T-cell (primary cell): ENCODE results near the gene BZW2. TPM values are rescaled to one million over a fixed set of nuclear protein-coding genes. Genes with fewer than 3 reads are reported as not detected.

Experiments
- ATAC-seq, 4 experiments: fragments of 200-7000 bp in 3 of 4; fragments of 150-1000 bp in 1 of 4; cut with Tn5 transposase; replicated peaks in 1 of 4; 1 replicate in 3 of 4; 2 replicates in 1 of 4; pipeline ENCODE4 v1.10.0; 2021; ENCODE audit warnings: moderate library complexity in 3 of 4, mild to moderate bottlenecking in 2 of 4, moderate number of reproducible peaks in 1 of 4
- CTCF ChIA-PET, 2 donors: fragments of 300-600 bp; sonication (Branson Sonifier 250); formaldehyde crosslinking; loops; one replicate each; lab custom pipeline; 2022; ENCODE audit warnings: antibody characterized with exemption in 2 of 2; lab: Charles Lee
- POLR2A ChIA-PET, 2 donors: fragments of 300-600 bp; sonication (Branson Sonifier 250); formaldehyde crosslinking; loops; one replicate each; lab custom pipeline; 2022; ENCODE audit warnings: antibody characterized with exemption in 2 of 2; lab: Charles Lee
- DNase-seq, 35 experiments: peaks; one replicate each; pipeline versions ENCODE4 v3.0.0 to v3.0.0-alpha.2; 2013 to 2023
- H3K27ac ChIP-seq: one replicate; pipeline ENCODE4 v1.5.1; 2013; ENCODE audit warnings: low read length
- H3K27me3 ChIP-seq, 2 experiments: replicated peaks in 1 of 2; 1 replicate in 1 of 2; 2 replicates in 1 of 2; pipeline versions ENCODE4 v1.6.1 to v1.7.0; 2013; ENCODE audit warnings: low read length in 1 of 2, mixed read lengths in 1 of 2; ENCODE audit not compliant: control insufficient read depth in 2 of 2, insufficient read depth in 2 of 2; ENCODE audit errors: extremely low read depth in 1 of 2
- H3K36me3 ChIP-seq, 2 donors: 1 replicate in 1 of 2; 2 replicates in 1 of 2; pipeline versions ENCODE4 v1.6.1 to v1.7.0; 2013; ENCODE audit warnings: low read length in 1 of 2; ENCODE audit not compliant: control insufficient read depth in 2 of 2, insufficient read depth in 1 of 2; ENCODE audit errors: extremely low read depth in 1 of 2
- H3K4me1 ChIP-seq, 2 experiments: 1 replicate in 1 of 2; 2 replicates in 1 of 2; pipeline versions ENCODE4 v1.6.1 to v1.7.0; 2013; ENCODE audit warnings: low read length in 2 of 2, mixed read lengths in 1 of 2; ENCODE audit not compliant: insufficient read depth in 2 of 2, control insufficient read depth in 1 of 2; ENCODE audit errors: extremely low read depth in 1 of 2
- H3K4me3 ChIP-seq, 2 donors: 1 replicate in 1 of 2; 2 replicates in 1 of 2; pipeline versions ENCODE4 v1.5.1 to v1.7.0; 2013; ENCODE audit warnings: mild to moderate bottlenecking in 2 of 2, low read length in 1 of 2, moderate library complexity in 1 of 2; ENCODE audit not compliant: control insufficient read depth in 1 of 2; ENCODE audit errors: extremely low read depth in 1 of 2
- H3K9me3 ChIP-seq: 2 replicates; pipeline ENCODE4 v1.7.0; 2013
- H3K27ac Mint-ChIP-seq, 2 donors: one replicate each; pipeline ENCODE4 v1.8.0; 2020 to 2021; ENCODE audit warnings: mild to moderate bottlenecking in 2 of 2, mixed read lengths in 2 of 2
- H3K27me3 Mint-ChIP-seq, 2 donors: one replicate each; pipeline ENCODE4 v1.8.0; 2021 to 2022; ENCODE audit warnings: mixed read lengths in 2 of 2
- H3K36me3 Mint-ChIP-seq: one replicate; pipeline ENCODE4 v1.8.0; 2021; ENCODE audit warnings: mixed read lengths
- H3K4me1 Mint-ChIP-seq, 3 donors: one replicate each; pipeline ENCODE4 v1.8.0; 2020 to 2022; ENCODE audit warnings: mixed read lengths in 3 of 3, mild to moderate bottlenecking in 1 of 3
- H3K4me3 Mint-ChIP-seq, 3 donors: one replicate each; pipeline ENCODE4 v1.8.0; 2020 to 2022; ENCODE audit warnings: mild to moderate bottlenecking in 3 of 3, mixed read lengths in 3 of 3, moderate library complexity in 3 of 3
- H3K9me3 Mint-ChIP-seq, 3 donors: one replicate each; pipeline ENCODE4 v1.8.0; 2020 to 2022; ENCODE audit warnings: mixed read lengths in 3 of 3
- WGBS: methylation state at CpG from one replicate; pipeline ENCODE4 v1.1.5; 2013; ENCODE audit warnings: missing lambda C conversion rate; ENCODE audit not compliant: insufficient coverage; 5-methylcytosine and 5-hydroxymethylcytosine counted together
- total RNA-seq, 35 experiments: library from RNA in 6 of 35; stranded (reverse) in 6 of 35; fragments of 120-200 nt in 1 of 35; gene quantifications; one replicate each; pipeline versions ENCODE4 v1.2.1 to v1.2.4 and lab custom pipeline; 2013 to 2026

BZW2 gene
- total RNA-seq, 5 donors from 2014 or later (not counting 1 experiment from before 2014, with no cell fraction given) = 22.1 to 35.1 (median 30.2) TPM

DNA sequence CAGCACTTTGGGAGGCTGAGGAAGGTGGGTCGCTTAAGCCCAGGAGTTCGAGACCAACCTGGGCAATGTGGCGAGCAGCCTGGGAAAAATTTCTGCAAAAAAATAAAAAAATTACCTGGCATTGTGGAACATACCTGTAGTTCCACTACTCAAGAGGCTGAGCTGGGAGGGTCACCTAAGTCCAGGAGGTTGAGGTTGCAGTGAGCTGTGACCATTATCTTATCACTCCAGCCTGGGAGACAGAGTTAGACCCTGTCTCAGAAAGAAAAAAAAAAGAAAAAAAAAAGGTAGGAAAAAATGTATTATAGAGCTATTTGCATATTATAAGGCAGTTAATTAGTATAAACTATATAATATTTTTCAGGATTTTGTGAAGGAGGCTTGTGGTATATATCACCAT is 96.6 kb downstream of the BZW2 start:
- no CpG with 5 or more reads among the region's 3 CpGs for WGBS
- no peak overlapping the region for H3K4me3 Mint-ChIP-seq
- DNase-seq = no peak
- ATAC-seq = no peak
- H3K27ac Mint-ChIP-seq = no peak overlapping the region
- no peaks in the 10 kb centered on the region for H3K9me3 Mint-ChIP-seq
- ChIA-PET POLR2A (no interaction called here), CTCF (interaction anchor here in 1 of 2 donors (0.7 kb wide), 1 partner anchor 1478 kb away, joined by 3 read pairs; no protein-coding TSS in a partner anchor)
- H3K27me3 Mint-ChIP-seq = no peaks in the 10 kb centered on the region
- Histone ChIP-seq H3K9me3 (no peaks in the 10 kb centered on the region), H3K27me3 (peaks cover 0 to 4% of the 10 kb centered on the region in 2 experiments), H3K36me3 (no peaks in the 10 kb centered on the region), H3K4me3 (no peak overlapping the region), H3K27ac (no peak overlapping the region), H3K4me1 (no peaks in the 10 kb centered on the region)
- no peaks in the 10 kb centered on the region for H3K36me3 Mint-ChIP-seq
- H3K4me1 Mint-ChIP-seq = no peaks in the 10 kb centered on the region

GRCh38 chr7:16743236-16743635 is 97.3 kb downstream of the BZW2 start:
- Histone ChIP-seq H3K4me3 (no peak overlapping the region), H3K9me3 (no peaks in the 10 kb centered on the region), H3K4me1 (no peaks in the 10 kb centered on the region), H3K27ac (no peak overlapping the region), H3K27me3 (peaks cover 0 to 5% of the 10 kb centered on the region in 2 experiments), H3K36me3 (no peaks in the 10 kb centered on the region)
- ChIA-PET POLR2A (no interaction called here), CTCF (interaction anchor here in 1 of 2 donors (0.5 kb wide), 1 partner anchor 1143 kb away, joined by 9 read pairs; no protein-coding TSS in a partner anchor)
- Mint-ChIP-seq H3K4me3 (no peak overlapping the region), H3K9me3 (no peaks in the 10 kb centered on the region), H3K4me1 (no peaks in the 10 kb centered on the region), H3K27ac (no peak overlapping the region), H3K36me3 (no peaks in the 10 kb centered on the region), H3K27me3 (no peaks in the 10 kb centered on the region)
- no CpG with 5 or more reads among the region's 4 CpGs for WGBS
- ATAC-seq (no peak), DNase-seq (no peak)

- Histone ChIP-seq H3K9me3 (no peaks in the 10 kb centered on the region), H3K27me3 (peaks cover 0 to 5% of the 10 kb centered on the region in 2 experiments), H3K36me3 (no peaks in the 10 kb centered on the region), H3K4me3 (no peak overlapping the region), H3K4me1 (no peaks in the 10 kb centered on the region), H3K27ac (no peak overlapping the region)
- H3K27ac Mint-ChIP-seq = no peak overlapping the region
- ATAC-seq (no peak), DNase-seq (no peak)
- peaks cover 0 to 5% of the 10 kb centered on the region in 2 donors for H3K27me3 Mint-ChIP-seq
- WGBS = 89% methylated on average over 3 of the region's 6 CpGs
- CTCF ChIA-PET = no interaction called here
- H3K9me3 Mint-ChIP-seq = no peaks in the 10 kb centered on the region
- POLR2A ChIA-PET = interaction anchor here in 1 of 2 donors (0.6 kb wide), 1 partner anchor 124 kb away, joined by 4 read pairs; no protein-coding TSS in a partner anchor
- H3K4me3 Mint-ChIP-seq = no peak overlapping the region
- H3K36me3 Mint-ChIP-seq = no peaks in the 10 kb centered on the region
- no peaks in the 10 kb centered on the region for H3K4me1 Mint-ChIP-seq
Measured at GRCh38 chr7:16744518-16745250, 98.7 kb downstream of the BZW2 start.

DNA sequence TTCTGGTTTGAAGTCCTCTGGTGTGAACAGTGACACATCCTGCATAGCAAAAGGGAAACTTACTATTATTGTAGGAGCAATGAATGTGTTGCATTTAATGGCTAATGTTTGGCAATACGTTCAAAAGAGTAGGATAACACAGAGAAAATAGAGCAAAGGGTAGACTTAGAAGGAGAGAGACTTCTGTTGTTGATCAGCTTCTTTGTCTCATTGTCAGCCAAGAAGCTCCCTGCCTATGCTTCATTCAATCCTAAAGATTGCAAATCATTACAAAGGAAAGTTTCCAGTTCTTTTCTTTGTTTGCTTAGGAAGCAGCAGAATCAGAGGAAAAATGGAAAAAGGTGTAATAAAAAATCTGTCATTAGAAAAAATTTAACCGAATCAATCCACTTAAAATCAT is 99.7 kb downstream of the BZW2 start:
- peaks cover 0 to 5% of the 10 kb centered on the region in 2 experiments for H3K27me3 ChIP-seq
- no peaks in the 10 kb centered on the region for H3K4me1 ChIP-seq
- WGBS = no CpG with 5 or more reads among the region's 2 CpGs
- peaks cover 0 to 5% of the 10 kb centered on the region in 2 donors for H3K27me3 Mint-ChIP-seq
- ChIA-PET CTCF (no interaction called here), POLR2A (no interaction called here)
- no peak overlapping the region for H3K27ac Mint-ChIP-seq
- H3K9me3 ChIP-seq = no peaks in the 10 kb centered on the region
- DNase-seq (no peak), ATAC-seq (no peak)
- no peaks in the 10 kb centered on the region for H3K9me3 Mint-ChIP-seq
- no peaks in the 10 kb centered on the region for H3K4me1 Mint-ChIP-seq
- H3K4me3 ChIP-seq = no peak overlapping the region
- no peak overlapping the region for H3K4me3 Mint-ChIP-seq
- H3K27ac ChIP-seq = no peak overlapping the region
- H3K36me3 Mint-ChIP-seq = no peaks in the 10 kb centered on the region
- H3K36me3 ChIP-seq = no peaks in the 10 kb centered on the region

- Histone ChIP-seq H3K9me3 (no peaks in the 10 kb centered on the region), H3K4me3 (no peak overlapping the region), H3K27ac (no peak overlapping the region), H3K36me3 (no peaks in the 10 kb centered on the region), H3K27me3 (peaks cover 0 to 9% of the 10 kb centered on the region in 2 experiments), H3K4me1 (no peaks in the 10 kb centered on the region)
- Mint-ChIP-seq H3K9me3 (no peaks in the 10 kb centered on the region), H3K27me3 (peaks cover 3 to 7% of the 10 kb centered on the region in 2 donors), H3K27ac (no peak overlapping the region), H3K4me3 (no peak overlapping the region), H3K4me1 (no peaks in the 10 kb centered on the region), H3K36me3 (no peaks in the 10 kb centered on the region)
- ChIA-PET CTCF (no interaction called here), POLR2A (interaction anchor here in 1 of 2 donors (0.7 kb wide), 1 partner anchor 113 kb away, joined by 9 read pairs; no protein-coding TSS in a partner anchor)
- no peak for ATAC-seq
- WGBS = 78% methylated on average over 1 of the region's 1 CpG
- no peak for DNase-seq
Measured at GRCh38 chr7:16747102-16747501, 101.1 kb downstream of the BZW2 start.

- peaks cover 23 to 28% of the 10 kb centered on the region in 2 donors for H3K27me3 Mint-ChIP-seq
- no peaks in the 10 kb centered on the region for H3K36me3 Mint-ChIP-seq
- no peaks in the 10 kb centered on the region for H3K9me3 Mint-ChIP-seq
- H3K27ac ChIP-seq = no peak within 1 kb of the TSS
- H3K4me3 Mint-ChIP-seq = peak within 1 kb of the TSS; percentile 69 to 86 (median 77)
- peaks cover 10 to 14% (median 10%) of the 10 kb centered on the region in 3 donors for H3K4me1 Mint-ChIP-seq
- H3K27ac Mint-ChIP-seq = peak within 1 kb of the TSS in 1 of 2 donors; percentile 51
- H3K9me3 ChIP-seq = no peaks in the 10 kb centered on the region
- peak within 1 kb of the TSS; percentile 41 to 90 for H3K4me3 ChIP-seq
- DNase-seq = peak in 29 of 35 experiments; percentile 4 to 56 (median 16)
- ATAC-seq = peak; percentile 73 to 93 (median 80)
- H3K4me1 ChIP-seq = peaks cover 3 to 12% of the 10 kb centered on the region in 2 experiments
- peaks cover 2 to 22% of the 10 kb centered on the region in 2 experiments for H3K27me3 ChIP-seq
- no peaks in the 10 kb centered on the region for H3K36me3 ChIP-seq
- WGBS = 1% methylated on average over 46 of the region's 48 CpGs
- ChIA-PET POLR2A (no interaction called here), CTCF (no interaction called here)
Measured at GRCh38 chr7:16753102-16753931, 107.3 kb downstream of the BZW2 start, which contains the start of gene TSPAN13. Gene TSPAN13 (plus strand): TSS chr7:16753755. CDS start chr7:16753968, 213 bp downstream.
